ENCODE results near the gene SETDB2.

SETDB2 gene

GRCh38 chr13:49404703-49405020, 39.4 kb upstream of the SETDB2 start:
- TF ChIP-seq CTCF (IDR thresholded peaks at IDR 0.05; ENCODE audit: low read length, missing control alignments), result no peak
- H3K4me3 ChIP-seq (replicated peaks; ENCODE audit: low read depth, low read length), result no peak overlapping the region
- DNase-seq (ENCODE audit: low read depth), result no peak

GRCh38 chr13:49407068-49407467, 37.0 kb upstream of the SETDB2 start:
- TF ChIP-seq CTCF (IDR thresholded peaks at IDR 0.05; ENCODE audit: low read length, missing control alignments), result no peak
- H3K4me3 ChIP-seq (replicated peaks; ENCODE audit: low read depth, low read length), result no peak overlapping the region
- DNase-seq (ENCODE audit: low read depth), result no peak

GRCh38 chr13:49407936-49408335, 36.1 kb upstream of the SETDB2 start:
- TF ChIP-seq CTCF (IDR thresholded peaks at IDR 0.05; ENCODE audit: low read length, missing control alignments), result no peak
- no peak for DNase-seq (ENCODE audit: low read depth)
- no peak overlapping the region for H3K4me3 ChIP-seq (replicated peaks; ENCODE audit: low read depth, low read length)

- TF ChIP-seq CTCF (IDR thresholded peaks at IDR 0.05; ENCODE audit: low read length, missing control alignments), result no peak
- H3K4me3 ChIP-seq (replicated peaks; ENCODE audit: low read depth, low read length), result no peak overlapping the region
- no peak for DNase-seq (ENCODE audit: low read depth)
Observed at GRCh38 chr13:49409008-49409407, 35.1 kb upstream of the SETDB2 start.

- no peak for TF ChIP-seq CTCF (IDR thresholded peaks at IDR 0.05; ENCODE audit: low read length, missing control alignments)
- no peak overlapping the region for H3K4me3 ChIP-seq (replicated peaks; ENCODE audit: low read depth, low read length)
- no peak for DNase-seq (ENCODE audit: low read depth)
Observed at GRCh38 chr13:49410006-49410405, 34.1 kb upstream of the SETDB2 start.

- no peak overlapping the region for H3K4me3 ChIP-seq (replicated peaks; ENCODE audit: low read depth, low read length)
- DNase-seq (ENCODE audit: low read depth), result no peak
- TF ChIP-seq CTCF (IDR thresholded peaks at IDR 0.05; ENCODE audit: low read length, missing control alignments), result no peak
Observed at GRCh38 chr13:49410477-49410876, 33.6 kb upstream of the SETDB2 start.

GRCh38 chr13:49411353-49411752, 32.7 kb upstream of the SETDB2 start:
- TF ChIP-seq CTCF (IDR thresholded peaks at IDR 0.05; ENCODE audit: low read length, missing control alignments), result no peak
- DNase-seq (ENCODE audit: low read depth), result no peak
- no peak overlapping the region for H3K4me3 ChIP-seq (replicated peaks; ENCODE audit: low read depth, low read length)

Measured in fibroblast of pulmonary artery (primary cell).